GM18505 (cell line): ENCODE data around the gene PTGS1.

Experiments used
- ATAC-seq: cut with Tn5 transposase; IDR thresholded peaks from one replicate; pipeline ENCODE4 v1.9.1; 2021; ENCODE audit not compliant: unreplicated experiment
- POLR2A ChIP-seq: IDR thresholded peaks from 4 replicates; pipeline ENCODE4 v1.6.1; 2011; ENCODE audit warnings: borderline replicate concordance; ENCODE audit not compliant: insufficient read depth, insufficient read length; ENCODE audit errors: extremely low read depth

Gene PTGS1

DNA sequence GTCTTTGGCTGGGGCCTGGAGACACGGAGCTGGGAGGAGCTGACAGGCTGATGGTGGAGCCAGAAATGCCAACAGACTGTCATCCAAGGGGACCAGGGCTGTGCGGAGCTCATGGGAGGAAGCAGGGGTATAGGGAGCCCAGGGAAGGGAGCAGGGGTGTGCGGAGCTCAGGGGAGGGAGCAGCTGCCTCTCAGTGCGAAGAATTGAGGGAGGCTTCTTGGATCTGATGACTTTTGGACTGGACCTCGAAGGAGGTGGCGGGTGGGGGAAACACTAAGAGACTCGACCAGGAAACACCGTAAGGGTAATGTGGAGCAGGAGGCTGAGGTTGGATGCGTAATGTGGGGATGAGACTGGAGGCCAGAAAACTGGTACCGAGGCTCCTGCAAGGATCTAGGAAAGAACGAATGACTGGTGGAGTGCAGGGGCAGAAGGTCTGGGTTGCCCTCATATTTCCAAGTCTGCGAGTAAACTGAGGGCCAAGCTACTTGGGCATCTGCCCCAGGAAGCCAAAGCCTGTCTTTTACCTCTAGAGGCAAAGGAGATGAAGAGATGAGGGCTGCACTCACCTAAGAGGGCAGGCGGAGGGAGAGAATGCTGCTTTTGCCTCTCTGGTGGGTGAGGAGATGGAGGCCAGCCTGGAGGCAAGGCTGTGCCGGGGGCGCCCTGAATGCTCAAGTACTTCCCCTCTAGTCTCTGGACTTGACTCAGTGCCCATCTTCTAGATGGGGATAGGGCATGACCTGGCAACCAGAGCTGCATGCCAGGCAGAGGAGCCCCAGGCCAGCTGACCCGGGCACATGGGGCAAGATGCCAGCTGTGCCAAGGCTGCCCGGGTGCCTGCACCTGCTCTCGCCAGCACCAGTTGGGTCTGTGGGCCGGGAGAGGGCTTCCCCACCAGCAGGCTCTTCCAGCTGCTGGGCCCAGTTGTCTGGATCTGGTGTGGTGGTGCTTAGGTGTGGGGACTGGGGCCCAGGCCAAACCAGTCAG is 2.3 kb downstream of the PTGS1 start:
- no peak for ATAC-seq

DNA sequence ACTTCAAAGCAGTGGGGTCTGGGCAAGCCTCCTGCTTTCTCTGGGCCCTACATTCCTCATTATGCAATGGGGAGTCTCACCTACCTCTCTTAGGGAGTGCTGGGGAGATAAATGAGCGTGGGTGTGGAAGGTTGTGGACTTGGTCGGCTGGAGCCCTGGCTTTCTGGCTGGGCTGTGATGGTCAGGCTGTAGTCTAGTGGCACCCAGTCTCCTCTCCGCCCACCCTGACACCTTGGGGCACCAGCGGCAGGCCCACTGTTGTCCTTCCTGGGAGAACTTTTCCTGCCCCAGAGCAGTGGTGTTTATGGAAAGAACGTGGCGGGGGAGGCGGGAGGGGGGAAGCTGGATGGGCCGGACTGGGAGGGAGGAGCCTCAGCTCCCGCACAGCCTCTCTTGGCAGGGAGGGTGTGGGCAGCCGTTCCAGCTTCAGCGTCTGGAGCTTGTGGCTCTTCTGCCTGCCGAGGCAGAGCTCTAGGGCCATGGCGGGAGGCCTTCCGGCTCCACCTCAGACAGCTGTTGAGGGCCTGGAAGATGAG is 4.1 kb downstream of the PTGS1 start:
- ATAC-seq = no peak
- no peak for TF ChIP-seq POLR2A

More for the DNA sequence above, 2.3 kb downstream of the PTGS1 start:
- no peak for TF ChIP-seq POLR2A

DNA sequence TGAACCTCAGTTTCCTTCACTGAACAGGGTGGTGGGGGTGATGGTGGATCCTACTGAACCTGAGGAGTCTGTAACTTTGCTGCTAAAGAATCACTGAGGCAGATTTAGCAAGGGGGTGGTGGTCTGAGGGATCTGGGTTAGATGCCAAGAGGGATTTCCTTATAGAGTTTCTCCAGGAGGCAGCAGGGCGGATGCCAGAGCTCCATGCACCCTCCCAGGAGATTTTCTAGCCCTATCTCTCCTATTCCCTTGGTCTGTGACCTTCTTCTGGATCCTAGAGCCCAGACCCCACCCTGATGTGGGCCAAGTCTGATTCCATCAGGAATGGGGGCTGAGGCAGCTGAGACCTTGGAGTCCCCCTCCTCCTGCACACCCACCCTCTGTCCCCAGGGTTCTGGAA is 6.0 kb downstream of the PTGS1 start:
- ATAC-seq = no peak
- TF ChIP-seq POLR2A = no peak

DNA sequence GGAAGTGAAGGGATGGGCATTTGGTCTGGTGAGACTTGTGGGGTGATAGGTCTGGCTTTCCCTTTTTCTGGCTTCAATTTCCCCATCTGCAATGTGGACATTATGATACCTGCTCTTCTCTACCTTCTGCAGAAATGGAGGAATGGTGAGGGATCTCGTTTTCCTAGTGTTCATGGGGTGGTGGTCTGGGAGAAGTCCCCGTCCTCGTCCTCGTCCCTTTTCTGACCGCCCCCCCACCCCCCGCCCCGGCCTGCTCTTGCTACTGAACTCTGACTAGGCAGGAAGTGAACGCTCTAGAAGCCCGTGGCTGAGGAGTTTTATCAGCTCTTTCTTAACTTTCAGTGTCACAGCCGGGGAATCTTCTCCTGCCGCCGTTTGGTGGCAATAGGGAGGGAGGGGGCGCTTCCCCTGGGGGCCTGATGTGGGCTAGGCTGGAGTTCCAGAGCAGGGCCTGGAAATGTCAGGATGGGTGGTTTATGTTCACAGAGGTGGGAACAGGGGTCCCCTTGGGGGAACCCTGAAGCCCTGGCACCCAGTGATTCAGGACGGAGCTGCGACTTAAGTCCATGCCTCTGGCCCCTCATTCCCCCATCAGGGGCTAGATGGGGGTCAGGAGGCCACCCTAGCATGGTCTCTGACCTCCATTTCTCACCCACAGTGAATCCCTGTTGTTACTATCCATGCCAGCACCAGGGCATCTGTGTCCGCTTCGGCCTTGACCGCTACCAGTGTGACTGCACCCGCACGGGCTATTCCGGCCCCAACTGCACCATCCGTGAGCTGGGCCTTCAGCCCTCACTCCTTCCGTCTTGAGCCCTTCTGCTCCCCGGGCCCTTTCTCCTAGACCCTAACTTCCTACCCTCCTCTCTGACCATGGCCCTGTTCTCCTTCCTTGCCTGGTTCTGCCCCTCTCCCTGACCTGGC is 6.7 kb downstream of the PTGS1 start:
- no peak for ATAC-seq
- TF ChIP-seq POLR2A = no peak

DNA sequence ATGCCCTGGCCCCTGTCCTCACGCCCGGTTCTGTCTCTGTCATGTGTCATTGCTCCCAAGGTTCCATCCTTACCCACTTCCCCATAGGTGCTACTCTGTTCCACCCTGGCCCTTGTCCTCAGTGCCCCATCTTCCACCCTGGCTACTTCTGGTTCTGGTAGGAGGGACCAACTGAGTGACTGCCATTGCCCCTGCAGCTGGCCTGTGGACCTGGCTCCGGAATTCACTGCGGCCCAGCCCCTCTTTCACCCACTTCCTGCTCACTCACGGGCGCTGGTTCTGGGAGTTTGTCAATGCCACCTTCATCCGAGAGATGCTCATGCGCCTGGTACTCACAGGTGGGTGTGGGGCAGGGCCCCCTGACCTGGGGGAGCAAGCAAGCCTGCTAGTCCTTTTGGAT is 7.4 kb downstream of the PTGS1 start:
- TF ChIP-seq POLR2A = no peak
- no peak for ATAC-seq

DNA sequence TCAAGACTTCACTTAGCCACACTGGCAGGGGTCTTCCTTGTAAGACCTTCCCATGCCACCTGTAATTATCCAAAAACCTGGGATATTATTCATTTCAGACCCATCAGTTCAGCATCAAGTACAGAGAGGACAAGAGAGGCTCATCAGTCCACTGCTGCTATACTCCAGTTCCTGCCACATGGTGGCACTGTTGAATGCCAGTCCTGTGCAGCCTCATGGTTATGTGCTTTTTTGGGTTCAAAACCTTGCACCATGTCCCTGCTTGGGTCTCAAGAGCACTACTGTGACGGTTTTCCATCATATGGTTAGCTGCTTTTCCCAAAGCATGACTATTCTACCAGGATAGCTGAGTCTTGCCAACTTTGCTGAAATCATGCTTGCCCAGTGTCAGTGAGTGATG is 8.5 kb downstream of the PTGS1 start:
- ATAC-seq = no peak
- no peak for TF ChIP-seq POLR2A

DNA sequence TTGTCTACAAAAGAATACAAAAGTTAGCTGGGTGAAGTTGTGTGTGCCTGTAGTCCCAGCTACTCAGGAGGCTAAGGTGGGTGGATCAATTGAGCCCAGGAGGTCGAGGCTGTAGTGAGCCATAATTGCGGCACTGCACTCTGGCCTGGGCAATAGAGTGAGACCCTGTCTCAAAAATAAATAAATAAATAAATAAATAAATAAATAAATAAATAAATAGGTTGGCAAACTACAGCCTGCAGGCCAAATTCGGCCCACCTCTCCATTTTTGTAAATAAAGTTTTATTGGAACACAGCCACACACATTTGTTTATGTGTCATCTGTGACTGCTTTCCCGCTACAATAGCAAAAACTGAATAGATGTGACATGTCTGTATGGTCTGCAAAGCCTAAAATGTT is 9.5 kb downstream of the PTGS1 start:
- no peak for ATAC-seq
- TF ChIP-seq POLR2A = no peak

DNA sequence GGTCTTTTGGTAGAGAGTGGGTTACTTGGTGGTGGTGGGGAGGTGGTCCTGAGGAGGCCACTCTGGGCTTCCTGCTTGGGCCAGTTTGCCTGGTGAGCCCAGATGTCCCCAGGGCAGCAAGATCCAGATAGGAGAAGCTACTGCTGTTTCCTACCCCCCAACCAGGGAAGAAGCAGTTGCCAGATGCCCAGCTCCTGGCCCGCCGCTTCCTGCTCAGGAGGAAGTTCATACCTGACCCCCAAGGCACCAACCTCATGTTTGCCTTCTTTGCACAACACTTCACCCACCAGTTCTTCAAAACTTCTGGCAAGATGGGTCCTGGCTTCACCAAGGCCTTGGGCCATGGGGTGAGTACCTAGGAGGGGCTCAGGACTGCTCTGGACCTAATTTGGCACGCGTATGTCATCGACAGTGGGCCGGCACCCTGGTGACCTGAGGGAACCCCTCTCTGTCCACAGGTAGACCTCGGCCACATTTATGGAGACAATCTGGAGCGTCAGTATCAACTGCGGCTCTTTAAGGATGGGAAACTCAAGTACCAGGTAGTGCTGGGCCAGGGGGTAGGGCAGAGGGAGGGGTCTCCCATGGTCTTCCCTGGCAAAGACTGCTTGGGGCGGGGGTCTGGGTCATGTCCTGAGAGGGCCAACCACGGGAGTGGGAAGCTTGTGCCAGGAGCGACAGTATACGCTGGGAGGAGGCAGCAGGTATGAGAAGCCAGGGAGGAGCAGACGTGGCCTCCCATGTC is 10.6 kb downstream of the PTGS1 start:
- no peak for TF ChIP-seq POLR2A
- ATAC-seq = no peak

DNA sequence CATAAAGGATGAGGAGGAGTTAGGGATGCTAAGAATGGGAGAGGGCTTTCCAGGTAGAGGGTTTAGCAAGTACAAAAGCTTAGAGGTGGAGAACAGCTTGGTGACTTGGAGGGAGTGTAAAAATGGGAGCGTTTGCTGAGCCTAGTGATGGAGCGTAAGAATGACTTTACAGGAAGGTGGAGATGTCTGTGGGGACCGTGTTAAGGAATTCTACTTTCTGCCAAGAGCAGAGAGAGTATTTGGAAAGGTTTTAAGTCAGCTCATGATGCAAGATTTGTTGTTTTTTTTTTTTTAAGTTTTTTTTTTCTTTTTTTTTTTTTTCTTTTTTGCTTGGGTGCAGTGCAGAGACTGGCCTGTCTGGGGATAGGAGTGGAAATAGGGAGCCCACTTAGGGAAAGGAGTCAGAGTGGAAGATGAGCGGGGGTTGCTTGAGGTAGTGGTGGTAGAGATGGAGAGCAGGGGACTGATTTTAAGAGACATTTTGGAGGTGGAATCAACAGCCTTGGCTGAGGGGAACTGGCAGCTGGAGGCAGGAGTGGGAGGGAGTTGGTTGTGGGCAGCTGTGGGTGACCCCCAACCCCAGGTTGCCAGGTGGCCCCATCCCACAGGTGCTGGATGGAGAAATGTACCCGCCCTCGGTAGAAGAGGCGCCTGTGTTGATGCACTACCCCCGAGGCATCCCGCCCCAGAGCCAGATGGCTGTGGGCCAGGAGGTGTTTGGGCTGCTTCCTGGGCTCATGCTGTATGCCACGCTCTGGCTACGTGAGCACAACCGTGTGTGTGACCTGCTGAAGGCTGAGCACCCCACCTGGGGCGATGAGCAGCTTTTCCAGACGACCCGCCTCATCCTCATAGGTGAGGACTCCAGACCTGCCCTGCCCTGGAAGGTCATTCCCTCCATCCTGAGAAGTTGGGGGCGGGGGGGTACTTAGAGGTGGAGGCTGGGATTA is 12.4 kb downstream of the PTGS1 start:
- TF ChIP-seq POLR2A = no peak
- no peak for ATAC-seq

DNA sequence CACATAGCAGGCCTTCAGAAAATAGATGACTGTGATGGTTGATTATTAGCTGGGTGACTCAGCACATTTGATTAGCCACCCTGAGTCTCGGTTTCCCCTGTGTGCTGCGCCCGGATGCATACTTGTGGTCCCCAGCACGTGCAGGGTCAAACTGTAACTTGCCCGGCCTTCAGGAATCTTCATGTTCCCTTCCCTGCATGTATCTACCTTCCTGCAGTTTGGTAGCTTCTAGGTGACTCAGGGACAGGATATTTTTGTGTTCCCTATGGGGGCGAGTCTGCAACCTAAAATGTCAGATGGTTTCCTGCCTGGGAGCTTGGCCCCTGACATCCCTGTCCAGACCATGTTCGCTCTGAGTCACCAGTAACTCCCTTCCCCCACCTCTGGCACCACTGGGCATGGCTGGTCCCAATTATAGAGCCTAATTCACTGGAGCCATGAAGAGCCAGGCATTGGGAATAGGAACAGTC is 13.2 kb downstream of the PTGS1 start:
- TF ChIP-seq POLR2A = no peak
- ATAC-seq = no peak

DNA sequence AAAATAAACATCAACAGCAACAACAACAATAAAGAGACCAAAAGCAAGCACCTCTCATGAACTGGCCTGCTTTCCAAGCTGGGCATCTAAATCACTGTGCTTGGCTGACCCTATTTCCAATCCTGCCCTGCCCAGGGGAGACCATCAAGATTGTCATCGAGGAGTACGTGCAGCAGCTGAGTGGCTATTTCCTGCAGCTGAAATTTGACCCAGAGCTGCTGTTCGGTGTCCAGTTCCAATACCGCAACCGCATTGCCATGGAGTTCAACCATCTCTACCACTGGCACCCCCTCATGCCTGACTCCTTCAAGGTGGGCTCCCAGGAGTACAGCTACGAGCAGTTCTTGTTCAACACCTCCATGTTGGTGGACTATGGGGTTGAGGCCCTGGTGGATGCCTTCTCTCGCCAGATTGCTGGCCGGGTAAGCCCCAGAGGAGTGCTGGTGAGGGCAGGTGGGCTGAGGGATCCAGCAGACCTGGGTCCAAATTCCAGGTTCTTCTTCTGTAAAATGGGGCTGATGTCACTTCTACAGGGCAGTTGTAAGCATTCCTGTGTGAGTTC is 15.6 kb downstream of the PTGS1 start:
- no peak for TF ChIP-seq POLR2A
- ATAC-seq = no peak
